Measurements from ENCODE around the gene ARHGEF37. TPM values are rescaled to one million over a fixed set of nuclear protein-coding genes. Genes with fewer than 3 reads are reported as not detected.

The ARHGEF37 gene
- total and polyA plus RNA-seq, 2 of the 8 experiments (the other 6 are each of a cell fraction or from before 2014, with no cell fraction given), result 0.21 to 0.48 TPM

DNA sequence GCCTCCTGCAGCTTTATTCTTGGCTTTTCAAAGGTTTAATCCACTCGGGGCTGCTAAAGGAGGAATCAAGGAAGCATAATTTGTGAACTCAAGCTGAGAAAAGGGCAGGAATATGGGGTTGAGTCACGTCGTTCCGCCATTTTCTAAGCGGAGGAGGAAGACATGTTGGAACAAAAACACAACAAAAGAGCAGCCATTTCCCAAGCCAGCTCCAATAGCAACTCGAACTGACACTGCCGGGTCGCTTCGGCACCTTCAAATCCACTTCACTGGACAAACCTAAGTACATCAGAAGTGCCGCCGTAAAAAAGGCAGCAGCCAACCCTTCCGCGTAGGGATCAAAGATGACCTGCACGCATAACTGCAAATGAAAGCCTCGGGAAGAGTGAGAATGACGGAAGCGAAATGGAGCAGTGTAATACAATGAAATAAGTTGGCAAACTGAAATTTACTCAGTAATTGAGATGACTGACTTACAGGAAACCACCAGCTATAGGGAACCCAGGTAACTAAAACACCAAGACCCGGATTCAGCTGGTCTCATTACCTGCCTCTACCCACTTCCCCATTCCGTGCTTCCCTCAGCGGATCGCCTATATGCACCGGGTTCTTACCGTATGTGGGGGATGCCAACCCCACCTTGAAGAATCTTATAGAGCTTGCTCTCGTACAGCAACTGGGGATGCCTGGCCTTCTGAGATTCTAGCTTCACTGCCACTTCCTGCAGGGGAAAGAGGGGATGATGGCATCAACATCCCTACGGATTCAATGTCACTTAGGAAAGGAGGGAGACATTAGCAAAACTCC is 31.6 kb upstream of the ARHGEF37 start (continued):
- TF ChIP-seq, protein P1, sequence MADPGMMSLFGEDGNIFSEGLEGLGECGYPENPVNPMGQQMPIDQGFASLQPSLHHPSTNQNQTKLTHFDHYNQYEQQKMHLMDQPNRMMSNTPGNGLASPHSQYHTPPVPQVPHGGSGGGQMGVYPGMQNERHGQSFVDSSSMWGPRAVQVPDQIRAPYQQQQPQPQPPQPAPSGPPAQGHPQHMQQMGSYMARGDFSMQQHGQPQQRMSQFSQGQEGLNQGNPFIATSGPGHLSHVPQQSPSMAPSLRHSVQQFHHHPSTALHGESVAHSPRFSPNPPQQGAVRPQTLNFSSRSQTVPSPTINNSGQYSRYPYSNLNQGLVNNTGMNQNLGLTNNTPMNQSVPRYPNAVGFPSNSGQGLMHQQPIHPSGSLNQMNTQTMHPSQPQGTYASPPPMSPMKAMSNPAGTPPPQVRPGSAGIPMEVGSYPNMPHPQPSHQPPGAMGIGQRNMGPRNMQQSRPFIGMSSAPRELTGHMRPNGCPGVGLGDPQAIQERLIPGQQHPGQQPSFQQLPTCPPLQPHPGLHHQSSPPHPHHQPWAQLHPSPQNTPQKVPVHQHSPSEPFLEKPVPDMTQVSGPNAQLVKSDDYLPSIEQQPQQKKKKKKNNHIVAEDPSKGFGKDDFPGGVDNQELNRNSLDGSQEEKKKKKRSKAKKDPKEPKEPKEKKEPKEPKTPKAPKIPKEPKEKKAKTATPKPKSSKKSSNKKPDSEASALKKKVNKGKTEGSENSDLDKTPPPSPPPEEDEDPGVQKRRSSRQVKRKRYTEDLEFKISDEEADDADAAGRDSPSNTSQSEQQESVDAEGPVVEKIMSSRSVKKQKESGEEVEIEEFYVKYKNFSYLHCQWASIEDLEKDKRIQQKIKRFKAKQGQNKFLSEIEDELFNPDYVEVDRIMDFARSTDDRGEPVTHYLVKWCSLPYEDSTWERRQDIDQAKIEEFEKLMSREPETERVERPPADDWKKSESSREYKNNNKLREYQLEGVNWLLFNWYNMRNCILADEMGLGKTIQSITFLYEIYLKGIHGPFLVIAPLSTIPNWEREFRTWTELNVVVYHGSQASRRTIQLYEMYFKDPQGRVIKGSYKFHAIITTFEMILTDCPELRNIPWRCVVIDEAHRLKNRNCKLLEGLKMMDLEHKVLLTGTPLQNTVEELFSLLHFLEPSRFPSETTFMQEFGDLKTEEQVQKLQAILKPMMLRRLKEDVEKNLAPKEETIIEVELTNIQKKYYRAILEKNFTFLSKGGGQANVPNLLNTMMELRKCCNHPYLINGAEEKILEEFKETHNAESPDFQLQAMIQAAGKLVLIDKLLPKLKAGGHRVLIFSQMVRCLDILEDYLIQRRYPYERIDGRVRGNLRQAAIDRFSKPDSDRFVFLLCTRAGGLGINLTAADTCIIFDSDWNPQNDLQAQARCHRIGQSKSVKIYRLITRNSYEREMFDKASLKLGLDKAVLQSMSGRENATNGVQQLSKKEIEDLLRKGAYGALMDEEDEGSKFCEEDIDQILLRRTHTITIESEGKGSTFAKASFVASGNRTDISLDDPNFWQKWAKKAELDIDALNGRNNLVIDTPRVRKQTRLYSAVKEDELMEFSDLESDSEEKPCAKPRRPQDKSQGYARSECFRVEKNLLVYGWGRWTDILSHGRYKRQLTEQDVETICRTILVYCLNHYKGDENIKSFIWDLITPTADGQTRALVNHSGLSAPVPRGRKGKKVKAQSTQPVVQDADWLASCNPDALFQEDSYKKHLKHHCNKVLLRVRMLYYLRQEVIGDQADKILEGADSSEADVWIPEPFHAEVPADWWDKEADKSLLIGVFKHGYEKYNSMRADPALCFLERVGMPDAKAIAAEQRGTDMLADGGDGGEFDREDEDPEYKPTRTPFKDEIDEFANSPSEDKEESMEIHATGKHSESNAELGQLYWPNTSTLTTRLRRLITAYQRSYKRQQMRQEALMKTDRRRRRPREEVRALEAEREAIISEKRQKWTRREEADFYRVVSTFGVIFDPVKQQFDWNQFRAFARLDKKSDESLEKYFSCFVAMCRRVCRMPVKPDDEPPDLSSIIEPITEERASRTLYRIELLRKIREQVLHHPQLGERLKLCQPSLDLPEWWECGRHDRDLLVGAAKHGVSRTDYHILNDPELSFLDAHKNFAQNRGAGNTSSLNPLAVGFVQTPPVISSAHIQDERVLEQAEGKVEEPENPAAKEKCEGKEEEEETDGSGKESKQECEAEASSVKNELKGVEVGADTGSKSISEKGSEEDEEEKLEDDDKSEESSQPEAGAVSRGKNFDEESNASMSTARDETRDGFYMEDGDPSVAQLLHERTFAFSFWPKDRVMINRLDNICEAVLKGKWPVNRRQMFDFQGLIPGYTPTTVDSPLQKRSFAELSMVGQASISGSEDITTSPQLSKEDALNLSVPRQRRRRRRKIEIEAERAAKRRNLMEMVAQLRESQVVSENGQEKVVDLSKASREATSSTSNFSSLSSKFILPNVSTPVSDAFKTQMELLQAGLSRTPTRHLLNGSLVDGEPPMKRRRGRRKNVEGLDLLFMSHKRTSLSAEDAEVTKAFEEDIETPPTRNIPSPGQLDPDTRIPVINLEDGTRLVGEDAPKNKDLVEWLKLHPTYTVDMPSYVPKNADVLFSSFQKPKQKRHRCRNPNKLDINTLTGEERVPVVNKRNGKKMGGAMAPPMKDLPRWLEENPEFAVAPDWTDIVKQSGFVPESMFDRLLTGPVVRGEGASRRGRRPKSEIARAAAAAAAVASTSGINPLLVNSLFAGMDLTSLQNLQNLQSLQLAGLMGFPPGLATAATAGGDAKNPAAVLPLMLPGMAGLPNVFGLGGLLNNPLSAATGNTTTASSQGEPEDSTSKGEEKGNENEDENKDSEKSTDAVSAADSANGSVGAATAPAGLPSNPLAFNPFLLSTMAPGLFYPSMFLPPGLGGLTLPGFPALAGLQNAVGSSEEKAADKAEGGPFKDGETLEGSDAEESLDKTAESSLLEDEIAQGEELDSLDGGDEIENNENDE (IDR thresholded peaks at IDR 0.05; ENCODE audit: insufficient replicate concordance, low read length), result no peak
- TF ChIP-seq SAP30 (IDR thresholded peaks at IDR 0.05; ENCODE audit: insufficient read depth, insufficient replicate concordance, low read length) (peak; percentile 79), HDAC2 (IDR thresholded peaks at IDR 0.05; ENCODE audit: borderline replicate concordance in 1 of 2, low read depth in 2 of 2, low read length in 2 of 2) (no peak), CEBPB (IDR thresholded peaks at IDR 0.05; ENCODE audit: low read depth, low read length) (no peak), GTF2F1 (IDR thresholded peaks at IDR 0.05; ENCODE audit: borderline replicate concordance, low read depth, low read length) (no peak), TBP (IDR thresholded peaks at IDR 0.05; ENCODE audit: low read depth, low read length) (peak; percentile 46; the same call in 1 of the 2 replicates), MAX (IDR thresholded peaks at IDR 0.05) (0 out of 2 replicates have a peak, but pooled peaks have one; percentile 14), CBX8 (IDR thresholded peaks at IDR 0.05; ENCODE audit: borderline replicate concordance, low read depth, low read length) (no peak), BACH1 (IDR thresholded peaks at IDR 0.05; ENCODE audit: low read length) (no peak)
